ENCODE results near the gene MAPRE2. TPM values are rescaled to one million over a fixed set of nuclear protein-coding genes. Genes with fewer than 3 reads are reported as not detected.
A peak's percentile ranks its signal among the peaks of the same experiment; 100 is the strongest.
"Not testable (repeated sequence)": the region's sequence is repeated elsewhere in the genome, so short reads cannot be mapped to it uniquely, and the experiment has no call there.

MAPRE2 gene
- total RNA-seq, 1 experiment from 2014 or later, result 31.4 TPM

DNA sequence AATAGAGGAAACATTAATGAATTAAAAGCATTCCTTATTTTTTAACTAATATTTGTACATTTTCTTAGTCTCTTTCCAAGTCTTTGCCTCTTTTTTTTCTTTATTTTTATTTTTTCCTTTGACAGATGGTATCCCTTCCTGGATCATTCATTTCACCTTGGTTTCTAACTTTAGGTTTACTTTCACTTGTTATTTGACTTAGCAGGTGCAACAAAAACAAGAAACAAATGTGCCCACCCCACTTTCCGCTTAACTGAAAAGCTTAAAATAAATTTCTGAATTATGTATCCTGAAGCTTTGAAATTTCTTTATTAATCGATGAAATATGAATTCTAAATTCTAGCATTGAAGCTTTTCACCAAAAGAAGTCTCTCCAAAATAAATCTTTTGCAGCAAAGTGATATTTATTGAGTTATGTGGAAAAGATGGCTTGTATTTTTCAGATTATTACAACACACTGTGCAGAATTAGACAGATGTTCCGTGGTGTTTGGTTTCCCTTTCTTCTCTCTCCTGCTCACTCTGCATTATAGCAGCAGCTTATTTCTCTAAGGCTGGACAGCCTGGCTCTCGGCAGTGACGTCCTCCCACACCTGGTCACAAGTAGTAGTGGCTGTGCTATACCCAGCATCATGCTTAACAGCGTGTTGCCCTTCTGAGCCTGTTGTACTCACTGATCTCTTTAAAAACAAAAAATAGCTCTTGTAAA is 100.5 kb downstream of the MAPRE2 start:
- CTCF ChIA-PET, result interaction anchor here (1.0 kb wide), 1 partner anchor 136 kb away, joined by 3 read pairs; no protein-coding TSS in a partner anchor
- no peaks in the 10 kb centered on the region for H3K36me3 Mint-ChIP-seq (ENCODE audit: insufficient read depth, unreplicated experiment)
- no peaks in the 10 kb centered on the region for H3K4me1 Mint-ChIP-seq (ENCODE audit: low read depth, unreplicated experiment)
- no peak for DNase-seq
- intact Hi-C loops (cut with micrococcal nuclease; ENCODE audit: unreplicated experiment), result no loop called here
- no peak overlapping the region for H3K27ac Mint-ChIP-seq (ENCODE audit: unreplicated experiment)
- no peak overlapping the region for H3K4me3 Mint-ChIP-seq (ENCODE audit: low read depth, unreplicated experiment)
- TF ChIP-seq, protein P1, sequence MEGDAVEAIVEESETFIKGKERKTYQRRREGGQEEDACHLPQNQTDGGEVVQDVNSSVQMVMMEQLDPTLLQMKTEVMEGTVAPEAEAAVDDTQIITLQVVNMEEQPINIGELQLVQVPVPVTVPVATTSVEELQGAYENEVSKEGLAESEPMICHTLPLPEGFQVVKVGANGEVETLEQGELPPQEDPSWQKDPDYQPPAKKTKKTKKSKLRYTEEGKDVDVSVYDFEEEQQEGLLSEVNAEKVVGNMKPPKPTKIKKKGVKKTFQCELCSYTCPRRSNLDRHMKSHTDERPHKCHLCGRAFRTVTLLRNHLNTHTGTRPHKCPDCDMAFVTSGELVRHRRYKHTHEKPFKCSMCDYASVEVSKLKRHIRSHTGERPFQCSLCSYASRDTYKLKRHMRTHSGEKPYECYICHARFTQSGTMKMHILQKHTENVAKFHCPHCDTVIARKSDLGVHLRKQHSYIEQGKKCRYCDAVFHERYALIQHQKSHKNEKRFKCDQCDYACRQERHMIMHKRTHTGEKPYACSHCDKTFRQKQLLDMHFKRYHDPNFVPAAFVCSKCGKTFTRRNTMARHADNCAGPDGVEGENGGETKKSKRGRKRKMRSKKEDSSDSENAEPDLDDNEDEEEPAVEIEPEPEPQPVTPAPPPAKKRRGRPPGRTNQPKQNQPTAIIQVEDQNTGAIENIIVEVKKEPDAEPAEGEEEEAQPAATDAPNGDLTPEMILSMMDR (IDR thresholded peaks at IDR 0.05; ENCODE audit: unreplicated experiment), result no peak
- BruUV-seq (replicated peaks), result no TSS peak
- H3K27me3 Mint-ChIP-seq (ENCODE audit: unreplicated experiment), result no peaks in the 10 kb centered on the region
- H3K9me3 Mint-ChIP-seq (ENCODE audit: low read depth, unreplicated experiment), result no peaks in the 10 kb centered on the region

DNA sequence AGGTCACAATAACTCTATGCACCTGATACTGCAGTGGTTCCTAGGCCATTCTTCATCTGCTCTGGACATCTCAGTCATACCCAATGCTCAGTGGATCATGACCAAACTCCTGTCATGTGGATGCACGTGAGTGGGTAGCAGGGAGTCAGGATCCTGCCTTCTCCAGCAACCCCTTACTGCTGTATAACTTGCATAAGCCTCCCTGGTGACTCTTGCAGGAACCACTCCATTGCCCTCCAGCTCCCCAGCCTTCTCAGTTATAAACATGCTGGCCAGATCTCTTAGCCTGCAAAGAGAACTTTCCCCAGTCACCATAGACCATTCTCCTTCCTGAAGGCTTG is 101.0 kb downstream of the MAPRE2 start:
- H3K36me3 Mint-ChIP-seq (ENCODE audit: insufficient read depth, unreplicated experiment), result no peaks in the 10 kb centered on the region
- intact Hi-C loops (cut with micrococcal nuclease; ENCODE audit: unreplicated experiment), result no loop called here
- H3K27me3 Mint-ChIP-seq (ENCODE audit: unreplicated experiment), result no peaks in the 10 kb centered on the region
- no peak for DNase-seq
- no peaks in the 10 kb centered on the region for H3K9me3 Mint-ChIP-seq (ENCODE audit: low read depth, unreplicated experiment)
- CTCF ChIA-PET, result interaction anchor here (1.0 kb wide), 1 partner anchor 136 kb away, joined by 3 read pairs; no protein-coding TSS in a partner anchor
- H3K27ac Mint-ChIP-seq (ENCODE audit: unreplicated experiment), result no peak overlapping the region
- no peak overlapping the region for H3K4me3 Mint-ChIP-seq (ENCODE audit: low read depth, unreplicated experiment)
- BruUV-seq (replicated peaks), result no TSS peak
- no peaks in the 10 kb centered on the region for H3K4me1 Mint-ChIP-seq (ENCODE audit: low read depth, unreplicated experiment)
- TF ChIP-seq, protein P1 (IDR thresholded peaks at IDR 0.05; ENCODE audit: unreplicated experiment), result no peak

DNA sequence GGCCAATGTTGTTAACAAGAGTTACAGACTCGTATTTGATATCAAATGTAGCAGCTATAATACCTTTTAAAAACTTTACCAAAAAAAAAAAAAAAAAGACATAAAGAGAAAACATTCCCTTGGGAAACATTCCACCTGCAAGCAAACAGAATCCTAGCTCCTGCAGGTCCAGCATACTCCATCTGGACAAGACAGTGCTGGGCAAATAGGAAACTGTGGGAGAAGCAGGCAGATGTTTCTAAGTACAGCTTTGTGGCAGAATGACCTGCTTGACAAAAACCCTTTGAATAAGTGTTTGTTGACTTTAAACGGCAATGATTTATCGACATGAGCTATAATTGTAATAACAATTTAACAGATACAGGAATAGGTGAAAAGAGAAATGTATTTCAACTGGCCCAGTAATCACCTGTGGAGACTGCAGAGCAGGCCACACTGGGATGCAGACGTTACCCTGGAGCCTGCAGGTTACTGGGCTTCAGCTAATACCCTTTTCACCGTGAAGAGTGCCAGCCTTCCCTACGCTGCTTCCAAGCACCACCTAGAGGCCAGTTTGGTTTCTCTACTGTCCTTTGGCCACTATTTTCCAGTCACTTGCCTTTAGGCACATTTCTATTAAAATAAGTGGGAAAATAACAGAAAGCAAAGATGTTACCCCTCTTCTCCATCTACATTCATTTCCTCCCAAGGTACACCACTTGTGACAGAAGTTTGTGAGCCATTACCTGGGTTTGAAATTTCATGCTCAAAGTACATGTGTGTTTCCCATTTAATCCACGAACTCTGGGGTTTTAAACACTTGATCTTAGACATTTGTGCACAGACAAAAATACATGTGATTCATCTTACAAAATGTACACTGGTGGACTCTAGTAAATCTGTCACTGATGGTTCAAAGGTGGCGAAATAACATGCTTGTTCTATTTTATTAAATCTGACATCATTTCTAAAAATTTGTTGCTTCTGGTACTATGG is 102.7 kb downstream of the MAPRE2 start:
- intact Hi-C loops (cut with micrococcal nuclease; ENCODE audit: unreplicated experiment), result loop anchor here (1.0 to 2.0 kb wide), 3 partner anchors 138 to 277 kb away; no protein-coding TSS in a partner anchor
- BruUV-seq (replicated peaks), result no TSS peak
- Mint-ChIP-seq H3K4me1 (ENCODE audit: low read depth, unreplicated experiment) (no peaks in the 10 kb centered on the region), H3K9me3 (ENCODE audit: low read depth, unreplicated experiment) (peaks cover under 1% of the 10 kb centered on the region), H3K27me3 (ENCODE audit: unreplicated experiment) (no peaks in the 10 kb centered on the region), H3K36me3 (ENCODE audit: insufficient read depth, unreplicated experiment) (no peaks in the 10 kb centered on the region), H3K4me3 (ENCODE audit: low read depth, unreplicated experiment) (no peak overlapping the region), H3K27ac (ENCODE audit: unreplicated experiment) (no peak overlapping the region)
- peak; percentile 60 for DNase-seq
- TF ChIP-seq, protein P1 (IDR thresholded peaks at IDR 0.05; ENCODE audit: unreplicated experiment), result peak; percentile 64
- CTCF ChIA-PET, result interaction anchor here (0.7 to 2.4 kb wide), 10 partner anchors 9 to 278 kb away, joined by 3 to 49 read pairs (median 4); no protein-coding TSS in a partner anchor

DNA sequence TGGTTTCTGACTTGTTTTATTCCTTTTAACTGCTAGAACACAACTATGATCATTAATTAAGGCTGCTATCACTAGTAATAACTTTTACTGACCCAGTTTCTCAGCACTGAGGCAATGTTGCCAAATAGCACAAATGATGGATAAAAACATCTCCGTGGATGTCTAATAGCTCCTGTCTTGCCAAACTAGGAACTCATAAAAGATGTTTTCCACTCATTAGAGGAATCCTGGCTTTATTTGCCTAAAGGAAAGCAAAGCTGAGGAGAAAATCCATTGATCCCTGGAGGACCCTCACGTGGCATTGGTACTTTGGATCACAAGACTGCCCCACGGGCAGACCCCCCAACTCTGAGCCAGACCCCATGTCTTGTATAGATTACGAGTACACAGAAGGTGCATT is 103.5 kb downstream of the MAPRE2 start:
- Mint-ChIP-seq H3K36me3 (ENCODE audit: insufficient read depth, unreplicated experiment) (no peaks in the 10 kb centered on the region), H3K9me3 (ENCODE audit: low read depth, unreplicated experiment) (peaks cover 4% of the 10 kb centered on the region), H3K27ac (ENCODE audit: unreplicated experiment) (no peak overlapping the region), H3K4me3 (ENCODE audit: low read depth, unreplicated experiment) (no peak overlapping the region), H3K4me1 (ENCODE audit: low read depth, unreplicated experiment) (no peaks in the 10 kb centered on the region), H3K27me3 (ENCODE audit: unreplicated experiment) (no peaks in the 10 kb centered on the region)
- intact Hi-C loops (cut with micrococcal nuclease; ENCODE audit: unreplicated experiment), result loop anchor here (1.0 to 2.0 kb wide), 3 partner anchors 138 to 278 kb away; no protein-coding TSS in a partner anchor
- TF ChIP-seq, protein P1 (IDR thresholded peaks at IDR 0.05; ENCODE audit: unreplicated experiment), result no peak
- no TSS peak for BruUV-seq (replicated peaks)
- CTCF ChIA-PET, result interaction anchor here (0.6 to 2.4 kb wide), 2 partner anchors 22 to 278 kb away, joined by 3 to 16 read pairs; no protein-coding TSS in a partner anchor
- no peak for DNase-seq

DNA sequence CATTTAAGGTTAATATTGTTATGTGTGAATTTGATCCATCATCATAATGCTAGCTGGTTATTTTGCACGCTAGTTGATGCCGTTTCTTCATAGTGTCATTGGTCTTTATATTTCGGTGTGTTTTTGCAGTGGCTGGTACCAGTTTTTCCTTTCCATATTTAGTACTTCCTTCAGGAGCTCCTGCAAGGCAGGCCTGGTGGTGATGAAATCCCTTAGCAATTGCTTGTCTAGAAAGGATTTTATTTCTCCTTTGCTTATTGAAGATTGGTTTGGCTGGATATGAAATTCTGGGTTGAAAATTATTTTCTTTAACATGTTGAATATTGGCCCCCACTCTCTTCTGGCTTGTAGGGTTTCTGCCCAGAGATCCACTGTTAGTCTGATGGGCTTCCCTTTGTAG is 109.0 kb downstream of the MAPRE2 start:
- CTCF ChIA-PET; intact Hi-C loops (cut with micrococcal nuclease; ENCODE audit: unreplicated experiment); H3K27me3 Mint-ChIP-seq (ENCODE audit: unreplicated experiment); DNase-seq; H3K9me3 Mint-ChIP-seq (ENCODE audit: low read depth, unreplicated experiment); H3K36me3 Mint-ChIP-seq (ENCODE audit: insufficient read depth, unreplicated experiment); H3K27ac Mint-ChIP-seq (ENCODE audit: unreplicated experiment); BruUV-seq (replicated peaks); H3K4me1 Mint-ChIP-seq (ENCODE audit: low read depth, unreplicated experiment); H3K4me3 Mint-ChIP-seq (ENCODE audit: low read depth, unreplicated experiment): not testable (repeated sequence)

Data from Calu3 (cell line).